GM21528 (cell line): ENCODE measurements around the gene TMEM253.

Experiments
- ATAC-seq: cut with Tn5 transposase; IDR thresholded peaks from one replicate; pipeline ENCODE4 v1.9.1; 2021; ENCODE audit warnings: mild to moderate bottlenecking, moderate library complexity; ENCODE audit not compliant: unreplicated experiment, low FRiP score

The TMEM253 gene

DNA sequence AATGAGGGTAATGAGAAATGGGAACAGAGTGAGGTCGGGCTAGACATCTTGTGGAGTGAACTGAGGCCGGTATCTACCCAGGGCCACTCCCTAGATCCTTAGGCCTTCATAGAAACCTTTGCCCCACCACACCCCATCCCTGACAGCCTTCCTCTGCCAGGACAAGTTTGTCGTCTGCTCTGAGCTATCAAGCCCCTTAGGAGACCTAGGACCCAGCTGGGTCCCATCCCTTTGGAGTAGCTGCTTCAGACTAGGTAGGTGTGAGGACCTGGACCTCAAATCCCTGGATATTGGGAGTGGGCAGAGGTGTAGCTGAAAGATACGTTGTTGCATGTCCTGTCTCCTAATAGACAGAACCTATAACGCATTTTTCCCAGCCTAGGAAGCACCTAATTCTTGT lies at the start of gene TMEM253:
Gene TMEM253, plus strand, starts transcription at position 136 of the 400 bp plus-strand sequence. CDS start 278 bp downstream, outside the sequence.
- no peak for ATAC-seq

DNA sequence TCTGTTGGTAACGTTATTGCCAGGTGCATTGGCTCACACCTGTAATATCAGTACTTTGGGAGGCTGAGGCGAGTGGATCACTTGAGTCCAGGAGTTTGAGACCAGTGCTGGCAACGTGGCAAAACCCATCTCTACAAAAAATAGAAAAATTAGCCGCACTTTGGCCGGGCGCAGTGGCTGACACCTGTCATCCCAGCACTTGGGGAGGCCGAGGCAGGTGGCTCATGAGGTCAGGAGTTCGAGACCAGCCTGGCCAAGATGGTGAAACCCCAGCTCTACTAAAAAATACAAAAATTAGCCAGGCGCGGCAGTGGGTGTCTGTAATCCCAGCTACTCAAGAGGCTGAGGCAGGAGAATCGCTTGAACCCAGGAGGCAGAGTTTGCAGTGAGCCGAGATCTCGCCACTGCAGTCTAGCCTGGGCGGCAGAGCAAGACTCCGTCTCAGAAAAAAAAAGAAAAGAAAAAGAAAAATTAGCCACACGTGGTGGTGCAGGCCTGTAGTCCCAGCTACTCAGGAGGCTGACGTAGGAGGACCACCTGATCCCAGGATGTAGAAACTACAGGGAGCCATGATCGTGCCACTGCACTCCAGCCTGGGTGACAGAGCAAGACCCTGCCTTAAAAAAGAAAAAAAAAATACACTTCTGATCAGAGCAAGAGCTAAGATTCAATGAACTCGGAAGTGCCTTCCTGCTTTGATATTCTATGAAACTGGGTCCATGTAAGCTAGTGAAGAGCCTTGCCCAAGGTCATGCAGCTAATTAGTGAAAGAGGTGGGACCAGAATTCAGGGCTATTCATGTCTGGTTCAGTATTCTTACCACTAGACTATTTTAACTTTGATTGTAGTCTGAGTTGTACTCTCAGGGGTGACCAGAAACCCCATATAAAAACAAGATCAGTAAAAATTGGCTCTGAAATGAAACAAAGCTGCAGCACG lies 47.4 kb upstream of the TMEM253 start:
- no peak for ATAC-seq

DNA sequence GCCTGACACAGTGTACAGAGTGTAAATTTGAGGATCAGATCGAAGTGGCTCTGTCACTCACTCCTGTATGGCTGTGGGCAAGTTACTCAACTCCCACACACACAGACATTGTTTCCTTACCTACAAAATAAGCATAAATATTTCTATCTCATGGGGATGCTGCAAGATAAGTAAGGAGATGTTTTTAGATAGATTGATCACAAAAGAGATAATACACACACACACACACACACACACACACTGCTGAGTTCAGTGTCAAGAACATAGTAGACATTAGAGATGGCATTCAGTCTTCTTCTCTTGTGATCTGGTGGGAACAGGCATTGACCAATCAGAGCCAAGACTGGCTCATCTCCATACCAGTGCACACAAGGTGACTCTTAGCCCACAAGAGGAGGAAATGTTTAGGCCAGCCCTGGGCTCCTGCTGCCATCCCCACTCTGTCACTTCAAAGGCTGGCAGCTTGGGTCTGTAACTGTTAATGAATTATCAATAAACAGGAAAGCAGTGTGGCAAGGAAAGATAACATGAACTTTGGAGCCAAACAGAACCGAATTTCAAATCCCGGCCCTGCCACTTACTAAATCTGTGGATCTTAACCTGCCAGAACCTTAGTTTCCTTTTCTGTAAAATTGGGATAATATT lies 46.6 kb upstream of the TMEM253 start:
- ATAC-seq, result no peak

DNA sequence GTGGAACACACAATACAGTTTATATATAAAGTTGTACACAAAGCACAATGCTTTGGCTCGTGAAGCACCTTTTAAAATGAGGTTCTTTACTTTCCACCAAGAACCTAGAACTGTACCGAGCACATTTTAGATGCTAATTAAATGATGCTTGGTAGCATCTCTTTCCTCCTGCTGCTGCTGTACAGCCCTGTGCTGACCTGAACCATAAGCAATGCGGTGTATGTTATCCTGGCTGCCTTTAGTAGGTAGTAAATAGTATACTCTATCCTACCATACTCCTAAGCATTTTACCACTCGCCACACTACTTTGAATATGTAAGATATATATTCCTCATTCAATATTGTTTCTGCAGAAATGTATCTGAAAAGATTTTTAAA lies 46.1 kb upstream of the TMEM253 start:
- no peak for ATAC-seq

DNA sequence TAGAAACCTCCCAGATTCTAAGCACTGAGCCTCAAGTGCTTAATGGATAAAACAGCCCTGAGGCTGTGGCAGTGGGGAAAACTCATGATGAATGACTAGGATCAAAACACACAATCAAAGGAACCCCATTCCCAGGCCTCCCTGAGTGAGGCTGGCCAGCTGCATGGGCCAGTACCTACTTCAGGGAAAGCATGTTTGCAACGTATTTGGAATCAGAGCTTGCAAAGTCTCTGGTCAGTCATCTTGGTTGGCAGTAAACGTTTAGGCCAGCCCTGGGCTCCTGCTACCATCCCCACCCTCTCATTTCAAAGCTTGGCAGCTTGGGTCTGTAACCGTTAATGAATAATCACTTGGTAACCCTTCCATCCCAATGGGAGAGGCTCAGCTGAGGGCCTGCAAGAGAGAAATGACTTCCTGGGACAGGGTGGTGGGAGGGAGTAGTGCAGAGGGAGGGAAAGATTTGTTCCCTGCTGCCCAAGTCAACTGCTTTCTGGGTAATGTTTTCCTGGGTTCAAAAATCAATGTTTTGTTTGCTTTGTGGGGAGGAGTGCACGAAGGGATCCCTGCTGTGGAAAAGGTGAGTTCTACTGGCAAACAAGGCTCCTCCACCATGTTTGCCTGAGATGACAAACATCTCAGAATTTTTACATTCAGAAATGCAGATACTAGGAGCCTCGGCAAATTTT lies 45.3 kb upstream of the TMEM253 start:
- ATAC-seq, result no peak

DNA sequence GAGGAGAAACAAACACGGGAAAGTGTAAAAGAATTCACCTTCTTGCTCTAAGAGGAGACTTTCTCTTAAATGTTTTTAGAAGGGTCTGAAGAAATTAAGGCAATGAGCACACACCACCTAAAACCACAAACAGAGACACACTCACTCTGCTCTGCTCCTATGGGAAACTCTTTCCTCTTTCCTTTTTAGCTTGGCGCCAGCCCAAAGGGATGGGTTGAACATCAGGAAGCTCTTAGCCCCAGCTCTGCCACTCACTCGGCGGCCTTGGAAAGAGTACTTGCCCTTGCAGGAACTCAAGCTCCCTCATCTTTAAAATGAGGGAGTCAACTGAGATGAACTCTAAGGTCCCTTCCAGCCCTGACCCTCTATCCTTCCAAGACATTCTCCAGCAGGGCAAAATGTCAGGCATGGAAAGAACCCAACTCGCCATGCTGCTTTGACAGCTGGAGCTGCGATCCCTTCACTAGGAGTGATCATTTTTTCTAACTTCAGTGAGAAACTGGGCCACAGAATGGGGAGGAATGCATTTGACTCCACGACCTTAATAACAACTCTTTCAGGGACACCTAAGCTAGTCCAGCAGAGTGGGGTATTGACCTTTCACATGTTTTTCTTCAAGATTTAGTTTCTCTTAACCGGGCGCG lies 44.2 kb upstream of the TMEM253 start:
- ATAC-seq, result no peak

DNA sequence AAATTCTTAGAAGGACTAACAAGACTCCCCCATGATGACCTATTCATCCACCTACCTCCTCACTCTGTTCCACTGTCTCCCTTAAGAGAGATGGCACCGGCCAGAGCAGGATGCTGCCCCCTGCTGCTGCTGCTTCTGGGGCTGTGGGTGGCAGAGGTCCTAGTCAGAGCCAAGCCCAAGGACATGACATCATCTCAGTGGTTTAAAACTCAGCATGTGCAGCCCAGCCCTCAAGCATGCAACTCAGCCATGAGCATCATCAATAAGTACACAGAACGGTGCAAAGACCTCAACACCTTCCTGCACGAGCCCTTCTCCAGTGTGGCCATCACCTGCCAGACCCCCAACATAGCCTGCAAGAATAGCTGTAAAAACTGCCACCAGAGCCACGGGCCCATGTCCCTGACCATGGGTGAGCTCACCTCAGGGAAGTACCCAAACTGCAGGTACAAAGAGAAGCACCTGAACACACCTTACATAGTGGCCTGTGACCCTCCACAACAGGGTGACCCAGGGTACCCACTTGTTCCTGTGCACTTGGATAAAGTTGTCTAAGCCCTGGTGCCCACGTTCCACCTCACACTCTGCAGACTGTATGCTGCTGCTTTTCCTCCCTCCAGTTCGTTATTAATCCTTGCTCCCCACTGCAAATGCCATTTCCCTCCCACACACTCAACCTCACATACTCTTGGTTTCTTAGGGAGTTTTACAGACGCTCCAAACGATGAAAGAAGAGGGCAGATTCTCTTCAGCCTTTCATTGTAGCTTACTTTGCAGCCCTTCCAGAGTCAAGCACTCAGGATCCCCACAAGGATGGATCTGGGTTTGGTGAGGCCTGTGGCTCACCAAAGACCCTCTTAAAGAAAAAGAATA lies 42.8 kb upstream of the TMEM253 start, which contains the start of gene RNASE8:
Gene RNASE8, plus strand, starts transcription at position 20 of the 873 bp plus-strand sequence. Its CDS starts 71 bp downstream, at position 91.
- ATAC-seq, result no peak

DNA sequence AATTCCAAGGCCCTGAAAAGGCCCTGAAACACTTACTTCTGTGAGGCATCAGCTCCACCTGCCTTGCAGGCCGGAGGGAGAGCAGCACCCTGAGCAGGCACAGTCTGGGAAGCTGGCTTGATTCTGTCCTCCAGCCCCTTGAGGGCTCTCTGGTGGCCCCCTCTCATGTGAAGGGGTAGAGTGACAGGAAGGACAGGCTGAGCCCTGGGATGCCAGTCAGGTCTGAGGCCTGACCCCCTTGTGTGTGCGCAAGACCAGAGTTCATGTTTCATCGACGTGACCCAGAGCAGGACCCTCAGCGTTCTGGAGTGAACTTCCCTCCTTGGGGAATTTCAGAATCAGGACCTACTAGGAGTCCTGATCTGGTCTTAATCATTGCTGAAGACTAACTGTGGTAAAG lies 42.0 kb upstream of the TMEM253 start:
- ATAC-seq, result no peak

DNA sequence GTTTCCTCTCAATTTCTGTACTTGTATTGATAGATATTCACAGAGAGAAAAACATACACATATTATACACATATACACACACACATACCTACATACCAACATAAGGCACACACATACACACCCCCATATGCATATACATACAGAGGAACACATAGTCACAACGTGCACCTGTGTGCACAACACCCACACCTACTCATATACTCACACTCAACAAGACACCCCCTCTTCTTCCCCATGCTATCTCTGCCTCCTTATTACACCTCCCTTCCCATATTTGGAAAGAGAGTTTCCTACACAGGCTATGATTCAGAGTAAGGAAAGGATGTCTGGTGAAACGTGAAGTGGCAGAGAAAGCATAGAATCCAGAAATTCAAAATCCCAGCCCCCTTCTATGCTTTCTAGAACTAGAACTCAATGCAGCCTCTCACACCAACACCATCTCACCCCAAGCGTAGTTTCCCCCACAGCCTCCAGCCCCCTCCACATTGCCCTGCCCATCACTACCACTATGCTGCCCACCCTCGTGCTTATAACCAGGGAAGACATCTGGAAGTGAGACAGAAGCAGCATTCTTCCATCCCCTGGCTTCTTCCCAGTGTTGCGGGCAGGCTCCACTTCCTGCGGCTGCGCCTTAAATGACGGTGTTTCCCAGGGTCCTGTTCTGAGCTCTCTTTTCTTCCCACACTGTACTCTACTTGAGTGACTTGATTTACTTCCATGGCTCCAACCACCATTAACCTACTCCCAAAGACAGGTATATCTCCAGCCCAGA lies 40.8 kb upstream of the TMEM253 start:
- no peak for ATAC-seq

DNA sequence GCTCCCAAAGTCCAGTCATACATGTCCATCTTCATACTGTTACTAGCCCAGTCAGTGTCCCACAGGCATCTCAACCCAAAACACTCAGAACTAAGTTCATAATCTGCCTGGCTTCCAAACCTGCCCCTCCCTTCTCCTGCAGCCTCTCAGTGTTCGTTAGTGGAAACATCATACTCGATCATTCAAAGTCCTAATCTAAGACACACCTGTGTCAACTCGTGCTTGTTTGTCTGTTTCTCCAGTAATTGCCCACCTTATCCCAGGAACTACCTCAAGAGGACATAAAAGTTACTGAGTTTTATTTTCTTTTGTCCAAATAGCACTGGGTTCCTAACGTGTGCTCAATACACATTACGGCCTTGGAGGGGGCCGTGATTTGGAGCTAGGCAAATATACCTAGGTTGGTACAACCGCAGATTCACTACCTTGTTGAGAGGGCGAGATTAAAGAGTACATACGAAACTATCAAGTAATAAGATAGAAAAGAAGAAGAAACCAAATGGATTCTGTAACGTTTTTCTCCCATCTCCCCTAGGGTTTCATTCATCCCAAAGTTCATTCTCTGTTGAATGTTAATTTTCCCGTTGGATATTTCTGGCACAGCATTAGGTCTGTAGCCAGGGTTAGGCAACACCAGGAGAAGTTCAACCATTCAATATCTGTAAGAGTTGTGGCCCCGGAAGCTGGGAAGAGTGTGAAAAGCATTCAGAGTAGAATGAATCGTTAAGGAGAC lies 40.1 kb upstream of the TMEM253 start:
- ATAC-seq, result no peak

DNA sequence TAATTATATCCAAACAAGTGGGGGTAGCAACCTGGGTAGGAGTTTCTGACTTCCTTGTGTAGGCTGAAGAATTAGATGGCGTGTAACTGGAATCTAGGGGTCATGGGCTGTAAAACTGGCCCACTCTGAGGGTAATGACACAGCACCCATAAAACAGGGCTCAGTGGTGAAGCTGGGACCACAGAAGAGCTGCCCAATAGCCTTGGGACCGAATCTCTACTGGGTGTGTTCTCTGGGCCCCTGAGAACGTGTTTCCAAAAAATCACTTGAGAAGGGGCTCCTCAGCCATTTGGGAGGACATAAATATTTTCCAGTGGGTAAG lies 39.6 kb upstream of the TMEM253 start:
- no peak for ATAC-seq

DNA sequence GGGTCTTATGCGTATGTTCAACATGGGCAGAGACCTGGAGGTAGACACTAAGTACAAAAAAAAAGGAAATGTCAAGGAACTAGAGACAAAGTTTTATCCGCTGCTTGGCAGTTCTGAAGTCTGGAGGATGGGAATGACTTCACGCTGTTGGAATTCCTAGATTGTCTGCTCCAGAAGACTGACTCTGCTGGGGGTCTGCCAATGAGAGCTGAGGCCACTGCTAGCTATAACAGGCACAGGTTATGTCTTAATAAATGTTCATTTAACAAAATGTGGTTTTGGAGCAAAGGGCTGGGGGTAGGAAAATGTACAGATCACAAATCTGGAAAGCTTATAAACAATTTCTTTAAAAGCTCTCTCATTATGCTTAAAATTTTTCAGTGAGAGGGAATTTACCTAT lies 37.4 kb upstream of the TMEM253 start:
- ATAC-seq, result no peak

DNA sequence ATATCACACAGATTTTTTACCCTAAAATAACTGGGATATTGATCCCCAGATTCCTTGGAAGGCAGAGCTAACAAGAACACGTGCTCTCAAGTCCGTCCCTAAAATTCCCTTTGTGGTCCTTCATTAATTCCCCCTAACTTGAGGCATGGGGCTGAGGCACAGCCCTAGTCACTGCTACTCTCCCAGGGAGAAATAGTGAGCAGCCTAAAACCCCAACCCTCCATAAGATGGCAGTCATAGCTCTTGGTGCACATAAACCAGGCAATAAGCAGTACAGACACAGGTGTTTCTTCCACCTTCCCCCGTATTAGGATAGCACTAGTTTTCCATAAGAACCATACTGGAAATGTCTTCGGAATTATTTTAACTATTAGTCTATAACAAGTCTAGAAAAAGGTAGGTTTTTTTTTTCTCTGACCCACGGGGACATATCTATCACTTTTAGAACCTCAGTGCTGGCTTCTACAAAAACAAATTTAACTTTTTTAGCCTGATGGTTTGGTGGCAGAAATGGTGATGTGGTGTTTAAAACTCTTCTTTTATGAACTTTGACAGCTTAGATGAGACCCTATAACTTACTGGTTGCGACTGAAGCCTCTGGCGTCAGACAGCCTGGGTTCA lies 33.9 kb upstream of the TMEM253 start:
- ATAC-seq, result no peak

DNA sequence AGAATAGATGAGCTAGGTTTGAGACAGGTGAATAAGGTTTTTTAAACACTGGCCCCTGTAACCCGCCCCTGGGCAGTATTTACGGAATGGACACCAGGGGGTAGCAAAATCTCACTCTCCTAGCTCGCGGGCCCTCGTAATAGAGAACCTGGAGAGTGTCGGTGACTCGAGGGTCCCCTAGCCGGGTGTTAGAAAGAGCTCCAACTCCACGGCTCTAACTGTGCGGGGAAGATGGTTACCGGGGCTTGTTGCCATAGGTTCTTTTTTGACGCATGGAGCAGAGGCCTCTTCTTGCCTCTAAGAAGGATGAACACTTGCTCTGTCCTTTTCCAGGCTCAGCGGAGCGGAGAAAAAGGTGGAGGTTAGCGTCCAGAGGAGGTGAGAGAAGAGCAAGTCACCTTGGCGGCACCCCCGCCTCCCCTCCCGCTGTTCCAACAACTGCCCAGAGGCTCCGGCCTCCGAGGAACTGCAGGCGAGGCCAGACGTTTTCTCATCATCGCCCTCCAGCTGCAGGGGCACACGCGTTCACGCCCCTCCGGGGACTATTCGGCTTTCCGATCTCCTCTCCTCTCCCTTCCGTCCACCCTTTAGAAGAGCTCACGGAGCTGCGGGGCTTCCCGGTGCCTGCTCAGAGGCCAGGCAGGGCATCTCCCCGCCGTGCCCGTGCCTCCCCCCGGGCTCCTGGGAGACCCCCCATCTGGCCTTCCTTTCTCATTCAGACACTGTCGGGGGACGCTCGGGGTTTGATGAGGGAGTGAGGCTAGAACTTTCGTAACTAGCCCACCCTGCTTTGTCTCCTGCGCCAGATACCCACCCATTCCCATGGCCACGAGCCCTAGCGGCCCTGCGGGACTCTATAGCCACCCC lies 32.1 kb upstream of the TMEM253 start:
- ATAC-seq, result no peak

DNA sequence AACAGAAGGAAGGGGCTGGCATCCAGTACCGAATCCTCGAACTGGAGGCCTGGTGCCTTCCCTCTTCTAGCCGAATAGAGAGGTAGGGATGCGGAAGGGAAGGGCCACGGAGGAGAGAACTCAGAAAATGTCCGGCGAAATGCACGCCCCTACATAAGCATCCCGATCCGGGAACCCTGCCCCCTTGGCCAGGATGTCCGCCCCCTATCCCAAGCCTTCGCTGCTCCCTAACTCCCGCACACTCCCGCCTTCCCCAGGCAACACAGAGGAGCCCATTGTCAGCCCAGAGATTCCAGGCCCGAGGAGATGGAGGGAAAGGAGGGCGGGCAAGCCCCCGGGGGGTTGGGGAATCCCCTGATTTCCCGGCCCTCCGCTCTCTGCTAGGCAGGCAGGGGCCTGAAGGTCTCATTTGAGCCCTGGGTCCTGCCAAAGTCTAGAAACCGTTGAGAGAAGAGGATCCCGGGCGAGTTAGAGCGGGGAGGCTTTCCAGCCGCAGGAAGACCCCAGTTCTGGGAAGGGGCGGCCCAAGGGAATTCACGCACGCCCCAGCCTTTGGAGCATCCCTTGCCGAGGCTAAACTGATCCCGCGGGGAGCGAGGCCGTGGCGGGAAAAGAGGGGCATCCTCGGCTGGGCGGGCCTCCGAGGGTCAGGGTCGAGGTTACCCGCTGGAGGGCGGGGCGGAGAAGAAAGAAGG lies 31.3 kb upstream of the TMEM253 start:
- no peak for ATAC-seq

DNA sequence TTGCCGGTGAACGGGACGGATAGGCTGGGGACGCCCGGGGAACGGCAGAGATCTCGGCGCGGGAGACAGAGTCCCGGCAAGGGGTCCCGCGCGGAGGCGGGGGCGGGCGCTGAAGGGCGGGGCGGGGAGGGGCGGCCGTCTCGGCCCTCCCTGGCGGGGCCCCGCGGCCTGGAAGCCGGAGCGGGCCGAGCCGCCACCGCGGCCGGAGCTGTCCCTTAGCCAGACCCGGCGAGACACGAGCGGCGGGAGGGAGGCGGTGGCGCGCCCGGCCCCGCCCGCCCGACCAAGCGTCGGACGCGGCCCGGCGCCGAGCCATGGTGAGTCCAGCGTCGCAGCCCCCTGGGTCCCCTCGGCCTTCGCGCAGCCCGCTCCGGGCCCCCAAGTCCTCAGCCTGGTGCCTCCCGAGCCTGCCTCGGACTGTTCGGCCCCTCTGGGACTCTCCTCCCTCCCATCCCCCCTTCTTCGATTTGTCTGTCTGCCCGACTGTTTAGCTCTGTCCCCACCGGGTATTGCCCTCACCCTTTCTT lies 30.7 kb upstream of the TMEM253 start, which contains the start of gene ARHGEF40:
Gene ARHGEF40, plus strand, starts transcription at position 222 of the 527 bp plus-strand sequence. Its CDS starts 93 bp downstream, at position 315.
- no peak for ATAC-seq
